GM19328 (cell line): ENCODE results near the gene MCRS1.

Experiments used
- ATAC-seq: cut with Tn5 transposase; IDR thresholded peaks from one replicate; pipeline ENCODE4 v1.9.1; 2021; ENCODE audit warnings: mild to moderate bottlenecking, moderate library complexity; ENCODE audit not compliant: unreplicated experiment

Gene MCRS1

DNA sequence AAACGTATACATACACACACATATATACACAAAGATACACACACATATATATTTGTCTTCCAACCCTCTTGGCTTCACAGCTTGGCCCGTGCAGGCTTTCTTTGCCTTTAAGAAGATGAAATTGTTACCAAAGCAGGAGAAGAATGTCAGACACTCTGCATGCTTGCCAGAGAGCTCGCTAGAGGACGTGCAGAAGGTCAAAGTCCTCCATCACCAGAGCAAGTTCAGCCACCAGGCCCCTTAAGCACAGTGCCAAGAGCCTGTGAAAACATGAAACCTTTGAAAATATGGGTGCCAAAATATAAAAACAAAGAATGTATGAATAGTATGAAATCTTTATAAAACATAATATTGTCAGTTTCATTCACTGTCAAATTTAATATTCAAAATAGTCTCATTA is 14.9 kb upstream of the MCRS1 start:
- ATAC-seq: no peak

DNA sequence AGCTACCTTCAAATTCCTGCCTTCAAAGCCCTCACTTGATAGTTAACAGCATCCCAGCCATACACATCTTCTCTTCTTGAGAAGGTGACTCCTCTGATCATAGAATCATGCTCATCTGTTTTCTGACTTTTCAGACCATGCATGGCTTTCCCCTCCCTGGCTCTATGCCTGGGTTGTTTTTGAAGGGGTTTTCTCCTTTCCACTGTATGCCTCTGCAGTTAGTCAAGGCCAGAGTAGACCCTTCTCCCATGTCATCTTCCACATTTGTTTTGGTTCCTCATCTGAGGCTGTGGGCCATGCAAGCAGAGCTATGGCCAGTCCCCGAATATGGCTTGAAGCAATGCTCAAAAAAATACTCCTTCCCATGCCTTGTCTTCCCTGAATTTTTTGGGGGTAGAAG is 14.3 kb upstream of the MCRS1 start:
- ATAC-seq: no peak

- no peak for ATAC-seq
Measured at GRCh38 chr12:49580572-49581535, 12.9 kb upstream of the MCRS1 start.

DNA sequence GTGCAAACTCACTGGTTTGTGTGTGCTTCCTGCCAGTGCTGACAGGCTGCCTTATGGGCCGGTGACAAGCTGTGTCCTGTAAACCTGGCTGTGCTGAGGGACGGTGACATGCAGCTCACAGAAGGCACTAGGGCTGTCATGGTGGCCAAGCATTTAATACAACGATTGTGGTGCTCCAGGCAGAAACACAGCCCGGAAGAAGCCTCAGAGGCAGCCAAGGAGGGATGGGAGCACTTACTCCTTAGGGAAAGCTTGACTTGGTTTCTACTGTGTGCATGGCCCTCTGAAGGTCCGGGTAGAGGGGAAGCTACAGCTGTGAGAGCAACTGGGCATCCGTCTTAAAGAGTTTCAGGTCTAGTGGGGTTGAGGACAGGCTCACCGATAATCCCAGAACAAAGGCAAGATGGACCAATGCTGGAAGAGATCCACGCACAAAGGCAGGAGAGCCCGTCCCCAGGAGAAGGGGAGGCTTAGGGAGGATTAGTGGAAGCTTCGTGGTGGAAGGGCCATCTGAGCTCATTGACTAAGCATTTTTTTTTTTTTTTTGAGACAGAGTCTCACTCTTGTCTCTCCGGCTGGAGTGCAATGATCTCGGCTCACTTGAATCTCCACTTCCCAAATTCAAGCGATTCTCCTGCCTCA is 10.7 kb upstream of the MCRS1 start:
- ATAC-seq: no peak

- no peak for ATAC-seq
Measured at GRCh38 chr12:49577589-49578315, 9.8 kb upstream of the MCRS1 start.

GRCh38 chr12:49568442-49569162 is 660 bp upstream of the MCRS1 start:
- ATAC-seq: no peak

- ATAC-seq: no peak
Measured at GRCh38 chr12:49567302-49567610, 686 bp downstream of the MCRS1 start.

DNA sequence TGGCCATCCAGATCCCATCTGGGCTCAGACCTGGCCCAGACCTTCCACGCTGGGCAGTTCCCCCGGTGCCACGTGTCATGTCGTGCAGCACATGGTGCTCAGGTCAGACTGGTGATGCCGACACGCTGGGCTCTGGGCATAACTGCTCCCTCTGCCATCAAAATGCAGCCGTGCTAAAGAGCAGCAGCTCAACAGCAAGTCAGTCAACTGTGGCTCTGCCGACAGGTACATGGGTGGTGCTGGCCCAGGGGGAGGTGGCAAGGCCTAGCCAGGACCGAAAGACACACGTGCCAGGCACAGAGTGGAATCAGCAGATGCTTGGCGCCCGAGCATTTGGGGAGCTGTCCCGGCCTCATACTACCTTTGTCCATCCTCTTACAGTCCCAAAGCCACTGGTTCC is 1.6 kb downstream of the MCRS1 start:
- ATAC-seq: no peak

GRCh38 chr12:49565406-49566265 is 2.3 kb downstream of the MCRS1 start:
- no peak for ATAC-seq

DNA sequence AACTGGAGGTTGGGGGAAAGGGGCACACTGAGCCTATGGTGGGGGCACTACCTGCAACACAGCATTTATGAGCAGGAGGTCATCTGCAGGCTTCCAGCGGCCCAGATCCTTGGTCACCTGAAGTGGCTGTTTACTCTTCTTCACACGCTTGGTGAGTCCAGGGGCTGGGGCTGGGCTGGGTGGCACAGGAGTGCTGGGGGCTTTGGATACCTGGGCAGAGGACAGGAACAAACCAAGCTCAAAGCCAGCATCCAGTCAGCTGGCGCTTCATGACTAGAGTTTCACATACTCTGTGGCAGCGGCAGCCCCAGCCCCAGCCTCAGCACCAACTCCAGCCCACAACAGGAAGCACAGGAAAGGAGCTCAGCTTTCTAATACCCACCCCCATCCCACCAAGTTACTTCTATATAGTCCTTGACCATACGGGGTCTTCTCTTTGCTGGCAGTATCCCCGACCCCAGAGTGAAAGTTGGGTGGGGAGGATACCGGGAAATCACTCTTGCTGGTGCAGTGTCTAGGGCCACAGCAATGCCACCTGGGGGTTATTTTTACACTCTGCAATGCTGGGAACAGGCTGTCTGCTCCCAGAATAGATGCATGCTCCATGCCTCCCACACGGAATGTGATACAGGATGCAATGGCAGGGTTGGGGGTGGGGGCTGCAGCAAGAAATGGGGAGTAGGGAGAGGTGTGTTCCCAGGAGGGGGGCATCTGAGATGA is 3.1 kb downstream of the MCRS1 start:
- no peak for ATAC-seq

DNA sequence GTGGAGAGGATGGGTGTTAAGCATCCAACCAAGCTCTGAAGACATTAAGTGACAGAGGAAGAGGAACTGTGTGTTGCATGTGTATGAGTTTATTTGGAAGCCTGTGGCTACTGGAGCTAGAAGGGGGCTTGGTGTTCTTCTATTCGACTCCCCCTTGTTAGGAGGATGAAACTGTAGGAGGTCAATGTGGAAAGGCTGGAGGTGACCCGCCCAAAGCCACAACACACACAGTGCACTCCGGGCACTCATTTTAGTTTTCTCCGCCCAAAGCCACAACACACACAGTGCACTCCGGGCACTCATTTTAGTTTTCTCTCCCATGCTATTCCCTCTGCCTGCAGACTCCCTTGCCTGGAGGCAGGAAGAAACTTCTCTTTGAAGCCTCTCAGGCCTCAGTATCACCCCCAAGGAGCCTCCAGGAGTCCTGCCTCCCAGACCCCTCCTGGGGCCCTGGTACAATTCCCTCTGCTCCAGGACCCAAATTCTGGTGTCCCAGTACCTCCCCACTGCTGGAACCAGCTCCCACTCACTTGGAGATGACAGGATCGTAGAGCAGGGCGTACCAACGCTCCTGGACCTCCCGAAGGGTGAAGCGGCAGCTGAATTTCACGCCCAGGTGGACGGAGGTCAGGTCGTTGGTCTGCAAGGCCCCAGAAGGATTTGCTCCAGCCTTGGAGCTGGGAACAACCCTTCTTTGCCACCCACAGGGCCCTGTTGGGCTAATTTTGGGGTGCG is 3.8 kb downstream of the MCRS1 start:
- no peak for ATAC-seq

DNA sequence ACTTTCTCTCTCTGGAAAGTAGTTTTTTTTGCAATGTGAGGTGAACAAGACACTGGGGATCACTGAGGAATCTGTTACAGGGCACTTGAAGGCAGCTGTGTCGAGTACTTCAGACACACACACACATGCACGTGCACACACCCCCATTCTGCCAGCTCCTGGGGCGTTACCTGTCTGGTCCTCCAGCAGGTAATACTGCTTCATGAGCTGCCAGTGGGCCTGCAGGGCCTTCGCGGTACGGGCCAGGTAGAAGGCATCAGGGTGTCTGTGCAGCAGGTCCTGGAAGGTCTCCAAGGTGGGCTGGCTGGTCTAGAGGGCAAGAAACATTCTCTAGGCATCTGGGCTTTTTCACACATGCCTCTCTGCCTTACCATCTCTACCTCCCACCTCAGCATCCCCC is 5.1 kb downstream of the MCRS1 start:
- ATAC-seq: no peak

- ATAC-seq: no peak
Measured at GRCh38 chr12:49562233-49562632, 5.7 kb downstream of the MCRS1 start.

DNA sequence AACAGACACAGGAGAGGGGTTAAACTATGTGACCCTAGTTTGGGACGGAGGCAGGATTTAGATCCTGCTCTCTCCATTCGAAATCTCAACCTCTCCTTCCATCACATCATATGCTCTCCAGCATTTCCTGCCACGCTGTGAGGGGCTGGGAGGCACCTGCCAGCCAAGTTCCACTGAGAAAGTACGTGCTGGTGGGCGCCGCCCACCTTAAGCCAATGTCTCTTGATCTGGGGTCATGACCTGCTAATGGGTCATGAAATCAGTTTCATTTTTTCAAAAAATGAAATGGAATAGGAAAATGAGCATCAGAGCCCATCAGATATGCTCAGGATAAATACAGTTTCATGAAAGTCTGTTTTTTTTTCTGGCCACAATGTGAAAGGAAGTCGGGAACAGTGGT is 7.2 kb downstream of the MCRS1 start:
- no peak for ATAC-seq

DNA sequence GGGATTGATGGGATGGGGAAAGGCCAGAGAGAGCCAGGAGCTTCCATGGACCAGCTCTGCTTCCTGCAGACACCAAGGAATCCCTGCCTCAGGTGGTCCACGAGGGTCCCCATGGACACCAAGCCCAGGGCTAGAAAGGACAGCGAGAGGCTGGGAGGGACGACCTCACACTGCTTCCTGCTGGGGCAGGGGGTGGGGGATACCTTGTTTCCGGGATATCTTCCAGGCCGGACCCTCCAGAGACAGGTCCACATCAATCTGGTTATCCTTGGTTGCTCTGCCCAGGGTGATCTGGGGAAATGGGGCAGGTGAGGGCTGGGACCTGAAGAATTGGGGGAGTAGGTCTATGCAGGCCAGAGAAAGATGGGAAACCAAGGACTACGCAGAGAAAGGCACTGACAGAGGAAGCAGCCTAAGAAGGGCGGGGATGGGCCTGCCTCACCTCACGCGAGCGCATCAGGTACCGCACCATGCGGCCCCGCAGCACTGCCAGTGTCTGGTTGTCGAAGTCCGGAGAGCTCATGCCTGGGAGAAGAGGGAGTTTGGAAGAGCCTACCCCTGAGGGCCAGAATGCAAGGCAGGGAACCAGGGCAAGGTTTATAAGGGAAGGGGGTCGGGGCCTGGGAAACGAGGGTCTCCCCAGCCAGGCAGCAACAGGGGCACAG is 8.8 kb downstream of the MCRS1 start:
- no peak for ATAC-seq

DNA sequence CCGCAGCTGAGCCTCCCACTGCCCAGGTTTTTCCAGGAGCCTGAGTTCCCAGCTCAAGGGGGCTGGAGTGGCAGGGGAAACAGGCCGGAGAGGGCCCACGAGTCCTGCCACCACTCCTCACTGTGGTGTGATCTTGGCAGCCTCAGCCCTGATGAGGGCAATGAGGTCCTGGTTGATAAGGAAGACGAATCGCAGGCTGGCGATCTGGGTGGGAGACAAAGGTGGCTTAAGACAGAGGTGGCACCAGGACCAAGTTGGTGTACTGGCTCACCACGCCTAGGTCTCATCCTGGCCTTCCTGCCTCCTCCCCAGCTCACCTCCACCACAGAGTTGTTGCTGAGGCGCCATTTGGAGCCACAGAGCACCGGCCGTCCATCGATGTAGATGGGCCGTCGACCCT is 9.4 kb downstream of the MCRS1 start:
- no peak for ATAC-seq

DNA sequence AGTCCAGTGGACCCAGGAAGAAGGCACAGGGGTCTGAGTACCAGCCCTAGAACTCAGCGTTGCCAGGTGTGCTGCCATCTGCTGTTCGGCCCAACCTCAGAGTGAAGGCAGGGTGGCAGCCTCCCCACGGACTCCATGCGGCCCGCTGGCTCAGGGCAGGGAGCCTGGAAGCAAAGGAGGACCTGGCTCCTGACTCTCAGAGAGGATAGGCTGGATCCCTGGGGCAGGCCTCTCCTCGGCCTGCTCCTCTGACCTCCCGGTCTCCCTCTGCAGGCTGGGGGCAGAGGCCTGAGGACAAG is 10.1 kb downstream of the MCRS1 start:
- ATAC-seq: no peak

- no peak for ATAC-seq
Measured at GRCh38 chr12:49557187-49557916, 10.6 kb downstream of the MCRS1 start.
